NCI-H2029 (cell line): ENCODE results near the gene PLA2R1.
"Not testable (repeated sequence)": the region's sequence is repeated elsewhere in the genome, so short reads cannot be mapped to it uniquely, and the experiment has no call there.

Experiments
- DNase-seq: peaks from one replicate; lab custom pipeline; 2025; lab: John Stamatoyannopoulos, UW

Gene PLA2R1

GRCh38 chr2:160063879-160064612, 1.6 kb upstream of the PLA2R1 start:
- DNase-seq = no peak

- no peak for DNase-seq
Observed at GRCh38 chr2:160063271-160063670, 856 bp upstream of the PLA2R1 start.

- no peak for DNase-seq
Observed at GRCh38 chr2:160061944-160062291, 497 bp downstream of the PLA2R1 start.

GRCh38 chr2:160061533-160061932, 882 bp downstream of the PLA2R1 start:
- no peak for DNase-seq

- DNase-seq = no peak
Observed at GRCh38 chr2:160060297-160060696, 2.1 kb downstream of the PLA2R1 start.

- DNase-seq = no peak
Observed at GRCh38 chr2:160057356-160057755, 5.1 kb downstream of the PLA2R1 start.

- no peak for DNase-seq
Observed at GRCh38 chr2:160055726-160056108, 6.7 kb downstream of the PLA2R1 start.

- DNase-seq = no peak
Observed at GRCh38 chr2:160054984-160055725, 7.3 kb downstream of the PLA2R1 start.

- no peak for DNase-seq
Observed at GRCh38 chr2:160053946-160054345, 8.5 kb downstream of the PLA2R1 start.

GRCh38 chr2:160052531-160052930, 9.9 kb downstream of the PLA2R1 start:
- DNase-seq = no peak

GRCh38 chr2:160051371-160051800, 11.0 kb downstream of the PLA2R1 start:
- DNase-seq = no peak

GRCh38 chr2:160050147-160050546, 12.3 kb downstream of the PLA2R1 start:
- no peak for DNase-seq

- DNase-seq = no peak
Observed at GRCh38 chr2:160045703-160046210, 16.7 kb downstream of the PLA2R1 start.

GRCh38 chr2:160044728-160045127, 17.7 kb downstream of the PLA2R1 start:
- no peak for DNase-seq

GRCh38 chr2:160043265-160043664, 19.1 kb downstream of the PLA2R1 start:
- DNase-seq = no peak

- DNase-seq = no peak
Observed at GRCh38 chr2:160042054-160042453, 20.4 kb downstream of the PLA2R1 start.

GRCh38 chr2:160041091-160041490, 21.3 kb downstream of the PLA2R1 start:
- no peak for DNase-seq

- peak; percentile 84 for DNase-seq
Observed at GRCh38 chr2:160039166-160039903, 23.1 kb downstream of the PLA2R1 start.

GRCh38 chr2:160038662-160039061, 23.8 kb downstream of the PLA2R1 start:
- DNase-seq = not testable (repeated sequence)

GRCh38 chr2:160036736-160037135, 25.7 kb downstream of the PLA2R1 start:
- DNase-seq = no peak

- no peak for DNase-seq
Observed at GRCh38 chr2:160035125-160035524, 27.3 kb downstream of the PLA2R1 start.

- no peak for DNase-seq
Observed at GRCh38 chr2:160034396-160034795, 28.0 kb downstream of the PLA2R1 start.
